Left hindlimb (tissue), 1 donor: ENCODE measurements around the gene NLGN4Y.

Source experiments
- DNase-seq: peaks from one replicate; pipeline ENCODE4 v3.0.0-alpha.2; 2018

NLGN4Y gene

DNA sequence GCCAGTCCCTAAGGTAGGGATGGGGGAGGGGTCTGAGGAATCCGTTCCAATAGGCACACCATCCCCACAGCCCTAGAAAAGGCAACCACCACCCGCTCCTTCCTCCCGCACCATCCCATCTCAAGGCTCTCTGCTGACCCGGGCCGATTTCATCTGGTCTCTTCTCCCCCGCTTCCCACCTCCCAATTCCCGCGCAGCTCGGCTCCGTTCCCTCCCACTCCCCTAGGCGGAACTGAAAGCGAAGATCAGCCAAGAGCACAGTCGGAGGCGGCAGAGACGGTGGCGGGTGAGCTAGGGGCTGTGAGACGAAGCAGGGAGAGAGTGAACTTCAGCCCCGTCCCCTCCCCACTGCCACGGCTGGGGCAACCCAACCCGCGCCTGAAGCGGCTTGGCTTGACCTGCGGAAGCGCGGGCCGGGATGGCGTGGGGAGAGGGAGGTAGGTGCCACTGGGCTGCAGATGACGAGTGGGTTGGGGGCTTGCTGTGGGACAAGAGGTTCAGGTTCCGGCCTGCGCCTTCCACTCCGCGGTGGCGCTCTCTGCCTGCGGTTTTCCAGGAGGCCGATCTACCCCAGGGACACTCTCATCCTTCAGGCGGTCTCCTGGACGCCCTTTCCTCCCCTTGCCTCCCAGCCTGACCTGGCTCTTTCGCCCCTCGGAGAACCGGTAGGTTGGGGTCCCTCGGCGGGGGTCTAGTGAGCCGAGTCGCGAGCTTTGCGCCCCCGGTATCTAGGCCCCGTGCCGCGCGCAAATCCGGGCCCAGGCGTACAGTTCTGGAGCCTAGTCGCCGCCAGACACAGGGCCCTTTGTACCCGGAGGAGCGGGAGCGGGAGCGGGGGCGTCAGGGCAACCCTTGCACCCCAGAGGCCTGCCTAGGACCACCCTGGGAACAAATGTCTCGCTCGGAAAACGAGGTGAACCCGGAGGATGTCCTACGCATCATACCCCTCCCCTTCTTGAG lies at the start of gene NLGN4Y:
NLGN4Y (plus strand) TSS at position 258 of the 960 bp plus-strand sequence. CDS start 97,591 bp downstream, outside the sequence.
- peak; percentile 55 for DNase-seq

GRCh38 chrY:14485935-14486334 lies 38.4 kb upstream of the NLGN4Y start:
- no peak for DNase-seq

DNA sequence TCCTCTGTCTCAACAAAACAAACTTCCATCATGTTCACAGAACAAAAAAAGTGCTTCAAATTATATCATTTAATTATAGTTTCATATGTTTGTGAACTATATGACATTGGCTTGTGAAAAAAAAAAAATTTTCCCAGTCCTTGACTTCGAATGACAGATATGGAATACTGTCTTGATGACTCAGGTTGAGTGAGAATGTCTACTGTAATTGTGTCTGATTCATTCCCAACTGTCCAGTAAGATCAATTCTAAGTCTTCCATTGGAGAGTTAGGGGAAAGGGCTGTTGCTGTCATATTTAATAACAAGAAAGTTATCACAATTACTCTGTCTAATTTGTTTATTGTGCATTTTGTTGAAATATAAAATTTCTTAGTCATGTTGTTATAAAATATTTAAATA lies 34.1 kb upstream of the NLGN4Y start:
- DNase-seq = no peak

DNA sequence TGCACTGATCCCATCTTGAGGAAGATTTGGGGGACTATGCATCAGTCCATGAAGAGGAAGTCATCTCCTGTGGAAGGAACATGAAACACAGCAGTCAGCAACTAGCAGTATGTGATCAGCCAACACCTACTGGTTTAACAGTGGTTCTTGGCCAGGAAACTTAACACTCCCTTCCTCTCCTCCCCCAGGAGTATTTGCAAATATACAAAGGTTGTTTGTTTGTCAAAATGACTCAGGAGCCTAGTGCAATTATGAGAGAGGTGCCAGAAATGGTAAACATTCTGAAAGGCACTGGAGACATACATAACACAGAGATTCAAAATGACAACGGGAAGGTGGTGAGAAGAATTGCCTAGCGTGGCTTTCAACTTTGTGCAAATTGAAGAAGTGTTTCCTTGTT lies 26.3 kb upstream of the NLGN4Y start:
- DNase-seq = no peak

GRCh38 chrY:14504592-14504991 lies 19.7 kb upstream of the NLGN4Y start:
- no peak for DNase-seq

DNA sequence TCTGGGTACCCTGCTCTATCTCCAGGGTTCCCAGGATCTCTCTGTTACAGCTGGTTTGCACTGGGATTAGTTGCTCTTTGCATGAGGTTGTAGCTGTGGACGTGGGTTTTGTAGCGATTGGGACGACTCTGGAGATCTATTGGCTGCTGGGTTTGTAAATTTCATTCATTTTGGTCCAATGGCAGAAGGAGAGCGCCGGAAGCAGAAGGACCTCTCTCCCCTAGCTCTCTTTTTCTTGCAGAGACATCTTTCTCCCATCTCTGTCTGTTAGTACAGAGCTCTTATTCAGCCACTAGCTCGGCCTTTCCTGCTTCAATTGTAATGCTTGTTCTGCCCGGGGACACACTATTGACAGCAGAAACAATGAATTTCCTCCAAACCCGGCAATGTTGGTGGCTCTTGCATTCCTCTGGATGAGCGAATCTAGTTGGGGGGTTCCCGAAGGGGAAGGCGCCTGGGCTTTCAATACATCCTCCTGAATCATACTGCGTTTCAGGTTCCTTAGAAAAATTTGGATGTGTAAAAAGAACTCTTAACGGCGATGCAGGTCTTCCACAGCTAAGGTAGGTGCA lies 1.9 kb upstream of the NLGN4Y start:
- DNase-seq = no peak

DNA sequence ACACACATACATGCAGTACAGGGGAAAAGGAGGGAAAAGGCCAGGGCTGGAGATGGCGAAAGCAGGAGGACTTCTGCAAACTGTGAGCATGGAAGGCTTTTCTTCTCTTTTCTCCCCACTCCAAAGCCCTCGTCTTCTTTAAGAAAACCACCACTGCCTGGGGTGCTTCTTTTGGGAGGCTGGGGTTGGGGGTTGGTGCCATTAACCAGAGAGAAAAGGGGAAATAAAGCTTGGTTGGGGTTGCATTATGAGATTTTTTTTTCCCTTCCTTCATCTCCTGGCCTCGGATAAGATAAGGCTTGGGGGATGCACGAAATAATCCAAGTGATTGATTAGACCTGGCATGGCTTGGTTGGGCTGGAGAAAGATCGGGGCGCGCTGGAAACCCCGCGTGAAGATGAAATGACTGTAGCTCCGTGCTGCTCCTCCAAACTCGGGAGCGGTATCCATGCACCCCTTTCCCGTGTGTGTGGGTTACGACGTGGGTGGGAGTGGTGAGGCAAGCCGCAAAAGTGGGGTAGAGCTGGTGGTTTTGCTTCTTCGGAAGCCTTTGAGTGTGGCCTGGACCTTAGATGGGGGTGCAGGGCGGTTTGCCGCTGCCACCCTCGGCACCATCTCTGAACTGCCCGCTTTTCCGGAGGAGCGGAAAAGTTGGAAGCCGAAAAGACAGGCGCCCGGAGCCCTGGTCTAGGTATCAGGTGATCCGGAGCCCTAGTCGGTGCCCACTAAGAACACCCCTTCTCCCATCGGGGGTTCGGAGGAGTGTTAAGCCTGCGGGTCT lies 648 bp upstream of the NLGN4Y start:
- no peak for DNase-seq

DNA sequence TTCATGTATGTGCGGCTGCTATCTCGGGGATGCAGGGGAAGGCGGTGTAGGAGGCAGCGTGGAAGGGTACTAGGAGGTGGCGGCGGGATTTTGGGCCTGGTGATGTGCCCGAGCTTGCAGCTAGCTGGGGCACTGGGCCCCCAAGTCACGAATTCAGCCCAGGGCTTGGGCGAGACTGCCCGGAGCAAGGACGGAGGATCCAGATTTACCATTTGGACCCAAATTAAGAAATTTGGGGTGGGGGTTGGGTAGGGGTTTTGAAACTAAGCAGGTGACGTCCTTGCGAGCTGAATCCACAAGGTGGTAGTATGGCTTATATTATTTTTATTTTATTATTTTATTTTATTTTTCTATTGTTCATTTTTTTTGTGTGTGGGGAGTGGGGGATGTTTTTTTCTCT lies 986 bp downstream of the NLGN4Y start:
- peak; percentile 33 for DNase-seq

- no peak for DNase-seq
These were observed 4.0 kb downstream of the NLGN4Y start for GRCh38 chrY:14528361-14528760.

GRCh38 chrY:14536703-14537102 lies 12.4 kb downstream of the NLGN4Y start:
- no peak for DNase-seq

DNA sequence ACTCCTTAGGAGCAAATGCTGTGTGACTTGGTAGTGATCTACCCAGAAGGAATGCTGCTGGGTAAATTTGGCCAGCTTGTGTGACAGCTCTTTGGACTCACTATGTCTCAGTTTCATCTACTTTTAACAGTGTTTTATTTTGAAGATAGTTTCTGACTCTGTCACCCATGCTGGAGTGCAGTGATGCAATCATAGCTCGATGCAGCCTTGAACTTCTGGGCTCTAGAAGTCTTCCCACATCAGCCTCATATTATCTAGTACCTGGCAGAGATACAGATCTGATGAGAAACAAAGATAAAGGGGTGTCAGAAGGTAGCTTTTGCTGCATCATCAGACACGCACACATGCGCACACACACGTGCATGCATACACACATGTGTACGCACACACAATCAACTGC lies 19.2 kb downstream of the NLGN4Y start:
- no peak for DNase-seq

DNA sequence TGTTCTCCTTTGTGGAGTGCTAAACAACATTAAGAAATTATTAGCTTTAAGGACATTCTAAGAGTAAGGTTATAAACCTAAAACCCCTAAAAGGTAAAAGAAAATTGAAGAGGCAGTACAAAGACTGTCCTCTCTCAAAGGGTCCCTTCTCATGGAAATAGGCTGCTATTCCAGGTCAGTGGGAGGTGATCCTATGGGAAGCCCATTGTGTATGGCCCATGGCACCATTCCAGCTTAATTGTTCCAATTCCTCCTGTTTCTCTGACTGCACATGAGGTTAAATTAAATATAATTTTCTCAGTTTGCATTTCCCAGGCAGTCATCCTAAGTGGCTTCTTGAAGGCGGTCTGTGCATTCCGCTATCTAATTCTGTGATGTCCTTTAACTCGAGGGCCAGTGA lies 57.0 kb downstream of the NLGN4Y start:
- no peak for DNase-seq

DNA sequence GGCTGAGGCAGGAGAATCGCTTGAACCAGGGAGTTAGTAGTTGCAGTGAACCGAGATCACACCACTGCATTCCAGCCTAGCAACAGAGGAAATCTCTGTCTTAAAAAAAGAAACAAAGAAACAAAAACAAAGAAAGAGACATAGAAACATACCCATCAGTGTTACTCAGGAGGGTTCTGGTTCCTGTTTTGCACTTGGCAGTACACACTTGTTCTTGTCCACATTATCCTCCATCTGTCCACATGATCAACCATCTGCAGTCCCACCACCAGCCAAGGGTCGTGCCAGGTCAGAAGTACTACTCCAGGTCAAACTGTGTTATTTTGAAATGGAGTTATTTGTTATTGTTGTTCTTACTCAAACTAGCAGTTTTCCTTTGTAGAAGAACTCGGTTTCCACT lies 62.4 kb downstream of the NLGN4Y start:
- DNase-seq = no peak

- DNase-seq = no peak
These were observed 77.0 kb downstream of the NLGN4Y start for GRCh38 chrY:14601372-14601771.

GRCh38 chrY:14617625-14618024 lies 93.3 kb downstream of the NLGN4Y start:
- DNase-seq = no peak

GRCh38 chrY:14618513-14618912 lies 94.2 kb downstream of the NLGN4Y start:
- no peak for DNase-seq

- DNase-seq = no peak
These were observed 103.9 kb downstream of the NLGN4Y start for GRCh38 chrY:14628208-14628607.

- DNase-seq = no peak
These were observed 107.3 kb downstream of the NLGN4Y start for GRCh38 chrY:14631676-14632075.

- no peak for DNase-seq
These were observed 109.4 kb downstream of the NLGN4Y start for GRCh38 chrY:14633718-14634117.

DNA sequence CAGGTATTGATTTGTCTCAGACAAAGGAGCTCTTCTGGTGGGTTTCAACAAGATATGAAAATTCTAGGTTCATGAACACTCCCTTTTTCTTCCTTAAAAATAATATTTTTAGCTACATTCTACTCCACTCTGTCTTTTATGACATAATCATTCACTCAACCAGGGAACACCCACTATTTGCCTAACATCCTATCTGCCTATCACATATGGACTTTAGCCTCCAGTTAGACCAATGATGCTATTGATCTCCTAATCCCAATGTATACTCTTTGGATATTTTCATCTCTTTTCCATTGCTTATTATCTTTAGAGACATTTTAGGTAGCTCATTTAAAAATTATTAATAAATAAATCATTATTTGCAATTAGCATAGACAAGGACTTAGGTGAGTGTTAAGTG lies 110.6 kb downstream of the NLGN4Y start:
- DNase-seq = no peak

- DNase-seq = no peak
These were observed 113.2 kb downstream of the NLGN4Y start for GRCh38 chrY:14637551-14637950.

GRCh38 chrY:14641853-14642252 lies 117.5 kb downstream of the NLGN4Y start:
- DNase-seq = no peak

- DNase-seq = no peak
These were observed 120.0 kb downstream of the NLGN4Y start for GRCh38 chrY:14644157-14644952.
